GM12892 (cell line): ENCODE data around the gene LDLRAD3.

Source experiments
- DNase-seq: peaks from one replicate; pipeline ENCODE4 v3.0.0; 2011; ENCODE audit not compliant: insufficient read length
- FAIRE-seq: peaks from 2 replicates; lab custom pipeline; 2011; peaks lifted over from hg19 to GRCh38; lab: Jason Lieb, UNC
- POLR2A ChIP-seq: IDR thresholded peaks from 2 replicates; pipeline ENCODE4 v1.6.1; 2011; ENCODE audit warnings: low read depth, low read length, control low read depth
- POLR2AphosphoS5 ChIP-seq: IDR thresholded peaks from 2 replicates; pipeline ENCODE4 v1.6.1; 2011; ENCODE audit warnings: low read depth, low read length, control low read depth
- TAF1 ChIP-seq: IDR thresholded peaks from 2 replicates; pipeline ENCODE4 v1.6.1; 2011; ENCODE audit warnings: low read depth, mild to moderate bottlenecking, control low read depth, low read length, borderline replicate concordance

LDLRAD3 gene

GRCh38 chr11:36224209-36224882, 280.5 kb downstream of the LDLRAD3 start:
- FAIRE-seq (no peak), DNase-seq (no peak)
- TF ChIP-seq POLR2A (no peak), POLR2AphosphoS5 (no peak), TAF1 (no peak)

- FAIRE-seq, result no peak
Observed at GRCh38 chr11:36227044-36227443, 283.2 kb downstream of the LDLRAD3 start.

GRCh38 chr11:36228689-36229088, 284.8 kb downstream of the LDLRAD3 start:
- DNase-seq, result no peak
- TF ChIP-seq POLR2AphosphoS5, result no peak
- no peak for TF ChIP-seq TAF1
- TF ChIP-seq POLR2A, result no peak
- no peak for FAIRE-seq

More at GRCh38 chr11:36227044-36227443, 283.2 kb downstream of the LDLRAD3 start:
- TF ChIP-seq TAF1 (no peak), POLR2AphosphoS5 (no peak), POLR2A (no peak)
- DNase-seq, result no peak

GRCh38 chr11:36229091-36229705, 285.3 kb downstream of the LDLRAD3 start:
- TF ChIP-seq POLR2A, result no peak
- no peak for TF ChIP-seq POLR2AphosphoS5
- no peak for TF ChIP-seq TAF1
- FAIRE-seq, result no peak
- DNase-seq, result no peak

GRCh38 chr11:36230779-36231699, 287.2 kb downstream of the LDLRAD3 start:
- TF ChIP-seq POLR2AphosphoS5, result no peak
- no peak for TF ChIP-seq TAF1
- no peak for TF ChIP-seq POLR2A
- DNase-seq, result no peak
- no peak for FAIRE-seq

GRCh38 chr11:36233204-36233603, 289.3 kb downstream of the LDLRAD3 start:
- TF ChIP-seq POLR2AphosphoS5, result no peak
- no peak for TF ChIP-seq POLR2A
- TF ChIP-seq TAF1, result no peak
- FAIRE-seq (no peak), DNase-seq (no peak)

GRCh38 chr11:36234825-36235224, 291.0 kb downstream of the LDLRAD3 start:
- TF ChIP-seq TAF1 (no peak), POLR2A (no peak), POLR2AphosphoS5 (no peak)
- FAIRE-seq (no peak), DNase-seq (no peak)

- FAIRE-seq (no peak), DNase-seq (no peak)
- no peak for TF ChIP-seq POLR2A
- no peak for TF ChIP-seq POLR2AphosphoS5
Observed at GRCh38 chr11:36235750-36236149, 291.9 kb downstream of the LDLRAD3 start.

- FAIRE-seq, result no peak
- DNase-seq, result no peak
- TF ChIP-seq POLR2AphosphoS5, result no peak
- TF ChIP-seq POLR2A, result no peak
- TF ChIP-seq TAF1, result no peak
Observed at GRCh38 chr11:36237391-36237790, 293.5 kb downstream of the LDLRAD3 start.

GRCh38 chr11:36238036-36238631, 294.3 kb downstream of the LDLRAD3 start:
- DNase-seq (no peak), FAIRE-seq (no peak)
- no peak for TF ChIP-seq POLR2AphosphoS5

GRCh38 chr11:36238881-36239280, 295.0 kb downstream of the LDLRAD3 start:
- TF ChIP-seq POLR2A, result no peak
- no peak for TF ChIP-seq POLR2AphosphoS5
- TF ChIP-seq TAF1, result no peak
- FAIRE-seq (no peak), DNase-seq (no peak)

GRCh38 chr11:36239636-36240035, 295.8 kb downstream of the LDLRAD3 start:
- TF ChIP-seq TAF1, result no peak
- no peak for TF ChIP-seq POLR2AphosphoS5
- no peak for TF ChIP-seq POLR2A
- no peak for DNase-seq
- FAIRE-seq, result no peak
